GM18861 (cell line): Measurements from ENCODE around the gene ITIH1.
A peak's percentile ranks its signal among the peaks of the same experiment; 100 is the strongest.
"Not testable (repeated sequence)": the region's sequence is repeated elsewhere in the genome, so short reads cannot be mapped to it uniquely, and the experiment has no call there.

Experiments used
- ATAC-seq: cut with Tn5 transposase; IDR thresholded peaks from one replicate; pipeline ENCODE4 v1.9.1; 2021; ENCODE audit not compliant: unreplicated experiment

The ITIH1 gene

GRCh38 chr3:52774901-52775864, 2.2 kb upstream of the ITIH1 start:
- ATAC-seq: no peak

- no peak for ATAC-seq
Measured at GRCh38 chr3:52775877-52776276, 1.5 kb upstream of the ITIH1 start.

- not testable (repeated sequence) for ATAC-seq
Measured at GRCh38 chr3:52776486-52776885, 913 bp upstream of the ITIH1 start.

GRCh38 chr3:52777959-52778805, 783 bp downstream of the ITIH1 start:
- no peak for ATAC-seq

- peak; percentile 57 for ATAC-seq
Measured at GRCh38 chr3:52779011-52779836, 1.8 kb downstream of the ITIH1 start.

- no peak for ATAC-seq
Measured at GRCh38 chr3:52779837-52780585, 2.6 kb downstream of the ITIH1 start.

- no peak for ATAC-seq
Measured at GRCh38 chr3:52781741-52782140, 4.3 kb downstream of the ITIH1 start.

GRCh38 chr3:52782412-52783210, 5.2 kb downstream of the ITIH1 start:
- no peak for ATAC-seq

GRCh38 chr3:52783211-52783555, 5.8 kb downstream of the ITIH1 start:
- no peak for ATAC-seq

- no peak for ATAC-seq
Measured at GRCh38 chr3:52784021-52784621, 6.7 kb downstream of the ITIH1 start.

GRCh38 chr3:52784931-52785590, 7.7 kb downstream of the ITIH1 start:
- ATAC-seq: no peak

GRCh38 chr3:52786330-52787215, 9.2 kb downstream of the ITIH1 start:
- no peak for ATAC-seq

- ATAC-seq: no peak
Measured at GRCh38 chr3:52787246-52787645, 9.8 kb downstream of the ITIH1 start.

GRCh38 chr3:52787672-52788625, 10.6 kb downstream of the ITIH1 start:
- no peak for ATAC-seq

GRCh38 chr3:52788890-52789745, 11.7 kb downstream of the ITIH1 start:
- no peak for ATAC-seq

GRCh38 chr3:52789746-52790040, 12.3 kb downstream of the ITIH1 start:
- ATAC-seq: no peak
